ENCODE measurements around the gene TMEM134.
"Not testable (repeated sequence)": the region's sequence is repeated elsewhere in the genome, so short reads cannot be mapped to it uniquely, and the experiment has no call there.

The TMEM134 gene

DNA sequence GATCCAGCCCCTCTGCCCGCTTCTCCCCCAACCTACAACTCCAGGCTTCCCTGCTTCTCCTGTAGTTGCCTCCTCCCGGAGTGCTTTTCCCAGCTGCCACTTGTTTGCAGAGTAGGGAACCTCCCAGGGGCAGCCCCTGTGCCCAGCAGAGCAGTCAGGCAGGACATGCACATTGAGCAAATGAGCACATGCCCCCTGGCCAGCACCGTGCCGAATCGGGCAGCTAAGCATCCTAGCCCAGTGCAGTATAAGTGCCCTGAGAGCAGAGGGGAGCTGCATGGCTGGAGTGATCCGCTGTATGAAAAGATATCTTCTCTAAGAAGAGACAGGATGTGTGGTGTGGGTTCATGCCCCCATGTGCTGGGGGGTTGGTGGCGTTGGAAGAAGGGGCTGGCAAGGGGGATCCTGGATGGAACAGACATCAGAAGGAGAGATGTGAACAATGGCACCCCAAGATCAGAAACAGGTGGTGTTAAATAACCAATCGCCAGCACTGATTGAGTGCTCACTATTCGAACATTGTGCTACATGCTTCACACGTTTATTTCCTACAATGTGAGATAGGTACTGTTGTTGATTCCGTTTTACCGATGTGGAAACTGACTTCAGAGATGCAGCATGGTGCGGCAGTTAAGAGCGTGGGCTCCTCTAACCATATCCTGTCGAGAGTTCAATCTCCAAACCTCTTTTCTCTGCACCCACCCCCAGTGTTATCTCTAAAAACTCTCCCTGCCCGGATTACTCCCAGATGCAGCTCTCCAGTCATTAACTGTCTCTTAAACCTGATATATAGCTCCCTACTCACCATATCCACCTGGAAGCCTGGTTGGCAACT is 15.0 kb upstream of the TMEM134 start:
- no peak for DNase-seq

- DNase-seq = peak; percentile 98
Observed at GRCh38 chr11:67482827-67483798, 14.1 kb upstream of the TMEM134 start, which contains the start of gene AIP. TSS of gene AIP (plus strand) at chr11:67483026. CDS start at chr11:67483159, 133 bp downstream.

- DNase-seq = no peak
Observed at GRCh38 chr11:67482275-67482826, 13.3 kb upstream of the TMEM134 start.

DNA sequence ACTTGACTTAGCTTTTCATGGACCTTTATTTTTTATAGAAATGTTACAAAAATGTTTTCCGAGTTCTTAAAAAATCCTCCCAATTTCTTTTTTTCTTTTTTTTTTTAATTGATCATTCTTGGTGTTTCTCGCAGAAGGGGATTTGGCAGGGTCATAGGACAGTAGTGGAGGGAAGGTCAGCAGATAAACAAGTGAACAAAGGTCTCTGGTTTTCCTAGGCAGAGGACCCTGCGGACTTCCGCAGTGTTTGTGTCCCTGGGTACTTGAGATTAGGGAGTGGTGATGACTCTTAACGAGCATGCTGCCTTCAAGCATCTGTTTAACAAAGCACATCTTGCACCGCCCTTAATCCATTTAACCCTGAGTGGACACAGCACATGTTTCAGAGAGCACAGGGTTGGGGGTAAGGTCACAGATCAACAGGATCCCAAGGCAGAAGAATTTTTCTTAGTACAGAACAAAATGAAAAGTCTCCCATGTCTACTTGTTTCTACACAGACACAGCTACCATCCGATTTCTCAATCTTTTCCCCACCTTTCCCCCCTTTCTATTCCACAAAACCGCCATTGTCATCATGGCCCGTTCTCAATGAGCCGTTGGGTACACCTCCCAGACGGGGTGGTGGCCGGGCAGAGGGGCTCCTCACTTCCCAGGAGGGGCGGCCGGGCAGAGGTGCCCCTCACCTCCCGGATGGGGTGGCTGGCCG is 8.4 kb upstream of the TMEM134 start:
- DNase-seq = not testable (repeated sequence)

GRCh38 chr11:67476692-67477091 is 7.6 kb upstream of the TMEM134 start:
- DNase-seq = not testable (repeated sequence)

DNA sequence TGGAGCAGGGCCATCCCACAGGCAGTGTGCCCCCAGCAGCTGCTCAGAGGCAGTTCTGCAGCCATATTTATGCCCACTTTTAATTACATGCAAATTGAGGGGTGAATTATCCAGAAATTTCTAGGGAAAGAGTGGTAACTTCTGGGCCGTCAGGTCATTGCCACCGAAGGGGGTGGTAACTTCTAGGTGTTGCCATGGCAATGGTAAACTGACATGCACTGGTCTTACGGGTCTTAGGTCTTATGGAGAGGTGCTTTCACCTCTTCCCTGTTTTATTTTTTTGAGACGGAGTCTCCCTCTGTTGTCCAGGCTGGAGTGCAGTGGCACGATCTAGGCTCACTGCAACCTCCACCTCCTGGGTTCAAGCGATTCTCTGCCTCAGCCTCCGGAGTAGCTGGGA is 3.8 kb upstream of the TMEM134 start:
- no peak for DNase-seq

GRCh38 chr11:67470337-67471002 is 1.4 kb upstream of the TMEM134 start:
- DNase-seq = no peak

DNA sequence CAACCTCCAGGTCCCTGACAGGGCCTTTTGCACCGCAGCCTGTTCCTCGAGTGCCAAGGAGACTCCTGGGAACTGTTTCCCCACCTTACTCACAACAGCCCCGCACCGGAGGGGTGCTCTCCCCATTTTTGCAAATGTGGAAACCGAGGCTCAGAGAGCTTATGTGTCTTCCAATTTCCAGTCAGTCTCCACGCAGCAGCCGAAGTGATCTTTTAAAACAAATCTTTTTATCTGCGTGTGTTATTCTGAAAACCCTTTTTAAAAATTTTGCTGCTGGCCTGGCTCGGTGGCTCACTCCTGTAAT is 409 bp upstream of the TMEM134 start:
- DNase-seq = no peak

DNA sequence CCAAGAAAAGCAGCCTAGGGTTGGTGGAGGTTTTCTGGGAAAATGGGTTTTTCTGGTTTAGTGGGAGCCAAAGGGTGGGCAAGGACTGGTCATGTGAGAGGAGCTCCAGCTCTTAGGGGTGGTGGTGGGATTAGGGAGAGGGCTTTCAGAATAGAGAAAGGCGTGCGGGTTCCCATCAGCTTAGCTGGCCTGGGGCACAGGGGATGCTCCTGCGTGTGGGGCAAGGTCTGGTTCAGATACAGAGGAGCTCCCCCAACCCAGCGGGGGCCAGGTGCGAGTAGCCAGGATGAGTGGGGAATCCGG is 644 bp downstream of the TMEM134 start:
- DNase-seq = no peak

GRCh38 chr11:67468056-67468455 is 995 bp downstream of the TMEM134 start:
- DNase-seq = no peak

- DNase-seq = no peak
Observed at GRCh38 chr11:67466962-67467771, 1.9 kb downstream of the TMEM134 start.

DNA sequence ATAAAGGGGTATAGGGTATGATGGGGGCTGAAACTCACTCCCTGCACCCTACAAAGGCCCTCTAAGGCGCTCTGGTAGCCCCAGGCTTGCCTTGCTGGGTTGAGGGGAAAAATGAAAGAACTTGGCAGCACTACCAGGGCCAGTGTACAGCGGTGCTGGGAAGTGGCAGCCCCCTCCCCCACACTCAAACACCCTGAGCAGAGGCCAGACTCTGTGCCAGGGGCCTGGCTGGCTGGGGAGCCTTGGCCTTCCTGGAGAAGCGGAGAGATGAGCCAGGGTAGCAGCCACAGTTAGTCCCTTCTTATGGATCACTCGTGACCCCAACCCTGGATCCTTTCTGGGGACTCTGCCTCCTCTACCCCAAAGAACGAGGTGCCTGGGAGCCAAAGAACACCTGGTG is 2.7 kb downstream of the TMEM134 start:
- peak; percentile 13 for DNase-seq

- not testable (repeated sequence) for DNase-seq
Observed at GRCh38 chr11:67465530-67465929, 3.5 kb downstream of the TMEM134 start.

DNA sequence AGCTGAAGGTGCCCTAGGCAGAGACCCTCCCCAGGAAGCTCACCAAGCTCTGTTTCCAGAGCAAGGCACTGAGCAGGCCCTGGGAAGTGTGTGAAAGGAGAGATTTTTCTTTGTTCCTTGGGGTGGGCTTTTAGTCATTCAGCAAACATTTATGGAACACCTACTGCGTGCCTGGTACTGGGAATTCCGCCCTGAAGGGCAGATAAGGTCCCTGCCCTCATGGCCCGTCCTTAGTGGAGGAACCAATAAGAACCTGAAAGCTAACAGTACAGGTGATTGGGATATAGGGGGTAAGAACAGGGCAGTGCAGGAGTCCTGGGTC is 3.9 kb downstream of the TMEM134 start:
- DNase-seq = no peak

DNA sequence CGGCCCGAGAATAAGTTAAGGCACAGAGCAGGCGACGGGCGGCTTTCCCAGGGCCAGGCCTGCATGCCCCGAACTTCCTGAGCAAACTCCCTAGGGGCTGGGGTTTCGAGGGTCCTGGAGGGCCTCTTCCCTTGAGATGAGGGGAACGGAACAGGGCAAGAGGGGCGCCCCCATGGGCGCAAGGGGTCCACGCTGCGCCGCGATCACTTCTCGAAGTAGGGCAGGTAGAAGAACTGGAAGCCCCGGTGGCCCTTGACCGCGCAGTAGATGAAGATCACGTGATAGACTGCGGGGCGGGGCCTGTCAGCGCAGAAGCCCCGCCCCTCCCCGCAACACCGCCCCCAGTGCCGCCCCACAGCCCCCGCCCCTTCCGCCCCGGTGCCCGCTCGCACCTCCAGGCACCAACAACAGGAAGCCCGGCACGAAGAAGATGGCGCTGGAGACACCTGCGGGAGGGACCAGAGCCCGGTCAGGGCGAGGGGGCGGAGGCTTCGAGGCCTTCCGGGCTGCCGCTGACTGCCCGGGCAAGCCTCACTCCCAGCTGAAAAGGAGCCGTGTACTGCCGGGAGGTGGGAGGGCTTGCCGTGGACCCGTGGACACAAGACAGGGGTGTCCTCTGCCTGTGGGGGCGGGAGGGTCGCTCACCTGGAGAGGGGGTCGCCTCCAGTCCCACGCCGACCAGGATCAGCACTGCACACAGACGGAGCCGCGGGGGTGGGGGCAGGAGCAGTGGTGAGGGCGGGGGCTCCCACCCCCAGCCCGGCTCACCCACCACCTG is 4.5 kb downstream of the TMEM134 start:
- peak; percentile 73 for DNase-seq

- no peak for DNase-seq
Observed at GRCh38 chr11:67463680-67464410, 5.2 kb downstream of the TMEM134 start.

DNA sequence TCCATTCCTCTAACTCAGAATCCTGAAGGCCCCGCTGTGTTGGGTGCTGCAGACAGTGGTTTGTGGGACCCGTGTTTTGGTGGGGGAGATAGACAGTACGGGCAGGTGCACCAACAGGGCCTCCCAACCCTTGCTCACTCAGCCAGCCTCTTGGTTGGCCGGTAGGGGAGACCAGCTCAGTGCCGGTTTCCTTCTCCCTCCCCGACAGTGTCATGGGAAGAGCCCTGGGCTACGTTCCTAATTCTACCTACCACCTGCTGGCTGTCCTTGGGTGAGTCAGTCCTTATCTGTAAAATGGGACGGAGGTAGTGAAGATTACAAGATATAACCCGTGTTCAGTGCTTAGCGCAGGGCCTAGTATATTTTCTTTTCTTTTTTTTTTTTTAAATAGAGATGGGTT is 5.9 kb downstream of the TMEM134 start:
- no peak for DNase-seq

DNA sequence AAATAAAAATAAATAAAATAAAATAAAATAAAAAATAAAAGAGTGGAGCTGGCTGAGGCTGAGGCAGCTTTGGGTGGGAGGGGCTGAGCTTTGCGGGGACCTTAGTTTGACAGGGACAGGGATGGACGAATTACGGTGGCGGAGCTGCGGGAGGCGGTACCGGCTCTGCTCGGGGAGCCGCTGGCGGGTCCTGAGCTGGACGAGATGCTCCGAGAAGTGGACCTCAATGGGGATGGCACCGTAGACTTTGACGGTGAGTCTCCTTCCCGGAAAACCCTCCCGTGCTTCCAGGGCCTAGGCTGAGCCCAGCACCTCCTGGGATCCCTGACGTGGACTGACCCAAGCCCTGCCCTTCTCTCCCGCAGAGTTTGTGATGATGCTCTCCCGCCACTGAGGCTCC is 10.8 kb downstream of the TMEM134 start:
- DNase-seq = no peak

GRCh38 chr11:67457453-67457852 is 11.6 kb downstream of the TMEM134 start:
- DNase-seq = no peak

DNA sequence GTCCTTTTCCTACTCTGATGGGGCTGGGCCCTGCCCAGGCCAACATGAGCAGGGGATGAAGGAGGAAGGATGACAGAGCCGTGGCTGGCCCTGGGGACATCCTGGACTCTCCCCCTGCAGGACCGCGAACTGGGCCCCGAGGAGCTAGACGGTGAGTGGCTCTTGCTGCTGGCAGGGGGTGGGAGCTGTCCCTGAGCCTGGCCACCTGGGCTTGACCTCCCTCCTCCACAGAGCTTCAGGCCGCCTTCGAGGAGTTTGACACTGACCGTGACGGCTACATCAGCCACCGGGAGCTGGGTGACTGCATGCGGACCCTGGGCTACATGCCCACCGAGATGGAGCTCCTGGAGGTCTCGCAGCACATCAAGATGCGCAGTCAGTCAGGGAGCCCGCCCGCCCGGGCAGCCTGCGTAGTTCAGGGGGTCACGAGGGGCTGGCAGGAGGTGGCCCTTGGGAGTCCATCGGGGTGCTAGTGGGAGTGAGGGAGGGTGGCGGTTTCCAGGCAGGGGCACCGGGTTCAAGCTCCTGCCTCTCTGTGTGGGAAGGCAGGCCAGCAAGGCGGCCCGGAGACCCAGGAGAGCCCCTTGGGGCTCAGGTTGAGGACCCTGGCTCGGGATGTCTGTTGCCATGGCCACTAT is 12.9 kb downstream of the TMEM134 start:
- DNase-seq = no peak
